A673 (cell line): Measurements from ENCODE around the gene CRNN. TPM values are rescaled to one million over a fixed set of nuclear protein-coding genes. Genes with fewer than 3 reads are reported as not detected.

Experiments
- BruUV-seq: library from RNA; stranded (reverse); fragments of 400-500 nt; replicated peaks from 2 replicates; lab custom pipeline; 2021; lab: Mats Ljungman, UMichigan
- CTCF ChIA-PET: fragments of 300-600 bp; sonication (Branson Sonifier 250); formaldehyde crosslinking; loops from one replicate; lab custom pipeline; 2022; ENCODE audit warnings: antibody characterized with exemption; lab: Charles Lee
- POLR2A ChIA-PET: fragments of 300-600 bp; sonication (Branson Sonifier 250); formaldehyde crosslinking; loops from one replicate; lab custom pipeline; 2022; ENCODE audit warnings: antibody characterized with exemption; ENCODE audit not compliant: low non-redundant PET; lab: Charles Lee
- DNase-seq: peaks from one replicate; pipeline ENCODE4 v3.0.0-alpha.2; 2015; ENCODE audit warnings: low spot score
- H3K27ac ChIP-seq: fragments of 200-600 bp; sonication (generic); 2 replicates; pipeline ENCODE4 v1.5.1; 2016; ENCODE audit warnings: mixed run types, low read depth, mild to moderate bottlenecking, mixed read lengths, antibody characterized with exemption, low read length; ENCODE audit not compliant: poor library complexity, severe bottlenecking
- H3K27me3 ChIP-seq: fragments of 200-600 bp; sonication (generic); replicated peaks from 2 replicates; pipeline ENCODE4 v1.6.1; 2017; ENCODE audit warnings: mixed run types, low read depth, mild to moderate bottlenecking, mixed read lengths, antibody characterized with exemption, low read length; ENCODE audit not compliant: insufficient read depth, poor library complexity
- H3K36me3 ChIP-seq: fragments of 200-600 bp; sonication (generic); 2 replicates; pipeline ENCODE4 v1.6.1; 2016; ENCODE audit warnings: mixed run types, mild to moderate bottlenecking, mixed read lengths, antibody characterized with exemption, low read length; ENCODE audit not compliant: insufficient read depth, poor library complexity, severe bottlenecking
- H3K4me1 ChIP-seq: fragments of 200-600 bp; sonication (generic); 2 replicates; pipeline ENCODE4 v1.6.1; 2017; ENCODE audit warnings: mixed run types, mild to moderate bottlenecking, mixed read lengths, antibody characterized with exemption, low read length; ENCODE audit not compliant: insufficient read depth, poor library complexity, severe bottlenecking
- H3K4me3 ChIP-seq: fragments of 200-600 bp; sonication (generic); 2 replicates; pipeline ENCODE4 v1.5.1; 2016; ENCODE audit warnings: low read depth, mixed run types, mild to moderate bottlenecking, mixed read lengths, low read length; ENCODE audit not compliant: poor library complexity, severe bottlenecking
- H3K9me3 ChIP-seq: fragments of 200-600 bp; sonication (generic); 2 replicates; pipeline ENCODE4 v1.6.1; 2016; ENCODE audit warnings: mixed run types, low read depth, mild to moderate bottlenecking, mixed read lengths, antibody characterized with exemption, low read length; ENCODE audit not compliant: poor library complexity, severe bottlenecking
- EZH2 ChIP-seq: fragments of 200-600 bp; sonication (generic); IDR thresholded peaks from 2 replicates; pipeline ENCODE4 v1.6.1; 2017; ENCODE audit warnings: borderline replicate concordance, low read depth, mild to moderate bottlenecking, mixed read lengths, antibody characterized with exemption, low read length; ENCODE audit not compliant: poor library complexity, severe bottlenecking
- intact Hi-C: fragments of 100-400 bp; cut with micrococcal nuclease; formaldehyde crosslinking; loops from one replicate; pipeline ENCODE4 v1.10.0; 2022; ENCODE audit not compliant: unreplicated experiment
- total RNA-seq: library from RNA; stranded (reverse); gene quantifications from 2 replicates; pipeline ENCODE4 v1.2.3, GENCODE V29; 2021
- TF ChIP-seq, protein P1 (sequence below): fragments of 300-800, 200-600 bp; sonication (generic); conservative IDR thresholded peaks from 2 replicates; pipeline ENCODE4 v1.5.1; 2017; ENCODE audit warnings: low read depth, mild to moderate bottlenecking, antibody characterized with exemption, low read length, moderate library complexity, mixed read lengths

CRNN gene
- total RNA-seq, 1 experiment from 2014 or later = not detected

DNA sequence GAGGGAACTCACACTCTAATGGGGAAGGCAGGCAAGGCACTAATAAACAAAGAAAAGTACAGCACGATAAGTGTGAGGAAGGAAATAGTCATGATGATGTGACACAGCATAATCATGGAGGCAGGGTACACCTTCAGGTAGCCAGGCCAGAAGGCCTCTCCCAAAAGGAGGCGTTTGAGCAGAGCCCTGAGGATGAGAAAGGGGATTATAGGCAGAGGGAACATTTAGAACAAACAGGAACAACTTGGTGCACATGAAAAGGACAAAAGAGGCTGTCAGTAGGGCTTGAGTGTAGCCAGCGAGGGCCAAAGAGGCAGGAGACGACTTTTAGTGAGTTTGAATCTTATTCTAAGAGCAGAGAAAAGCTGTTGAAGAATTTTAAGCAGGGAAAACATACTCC lies 33.4 kb upstream of the CRNN start:
- TF ChIP-seq, protein P1, sequence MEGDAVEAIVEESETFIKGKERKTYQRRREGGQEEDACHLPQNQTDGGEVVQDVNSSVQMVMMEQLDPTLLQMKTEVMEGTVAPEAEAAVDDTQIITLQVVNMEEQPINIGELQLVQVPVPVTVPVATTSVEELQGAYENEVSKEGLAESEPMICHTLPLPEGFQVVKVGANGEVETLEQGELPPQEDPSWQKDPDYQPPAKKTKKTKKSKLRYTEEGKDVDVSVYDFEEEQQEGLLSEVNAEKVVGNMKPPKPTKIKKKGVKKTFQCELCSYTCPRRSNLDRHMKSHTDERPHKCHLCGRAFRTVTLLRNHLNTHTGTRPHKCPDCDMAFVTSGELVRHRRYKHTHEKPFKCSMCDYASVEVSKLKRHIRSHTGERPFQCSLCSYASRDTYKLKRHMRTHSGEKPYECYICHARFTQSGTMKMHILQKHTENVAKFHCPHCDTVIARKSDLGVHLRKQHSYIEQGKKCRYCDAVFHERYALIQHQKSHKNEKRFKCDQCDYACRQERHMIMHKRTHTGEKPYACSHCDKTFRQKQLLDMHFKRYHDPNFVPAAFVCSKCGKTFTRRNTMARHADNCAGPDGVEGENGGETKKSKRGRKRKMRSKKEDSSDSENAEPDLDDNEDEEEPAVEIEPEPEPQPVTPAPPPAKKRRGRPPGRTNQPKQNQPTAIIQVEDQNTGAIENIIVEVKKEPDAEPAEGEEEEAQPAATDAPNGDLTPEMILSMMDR = no peak
- TF ChIP-seq EZH2 = no peak
- DNase-seq = no peak
- Histone ChIP-seq H3K4me3 (no peak overlapping the region), H3K4me1 (no peaks in the 10 kb centered on the region), H3K9me3 (no peaks in the 10 kb centered on the region), H3K27ac (no peak overlapping the region), H3K36me3 (no peaks in the 10 kb centered on the region), H3K27me3 (no peaks in the 10 kb centered on the region)
- BruUV-seq = no TSS peak
- intact Hi-C loops = no loop called here
- ChIA-PET CTCF (interaction anchor here (1.5 kb wide), 1 partner anchor 11 kb away, joined by 5 read pairs; no protein-coding TSS in a partner anchor), POLR2A (no interaction called here)

GRCh38 chr1:152444045-152444444 lies 30.0 kb upstream of the CRNN start:
- Histone ChIP-seq H3K4me3 (no peak overlapping the region), H3K36me3 (no peaks in the 10 kb centered on the region), H3K9me3 (no peaks in the 10 kb centered on the region), H3K27me3 (no peaks in the 10 kb centered on the region), H3K4me1 (no peaks in the 10 kb centered on the region), H3K27ac (no peak overlapping the region)
- ChIA-PET CTCF (no interaction called here), POLR2A (no interaction called here)
- no peak for DNase-seq
- no TSS peak for BruUV-seq
- intact Hi-C loops = loop anchor here (5.0 kb wide), 2 partner anchors 257 to 302 kb away; no protein-coding TSS in a partner anchor
- TF ChIP-seq EZH2 = no peak
- TF ChIP-seq, protein P1 = no peak

DNA sequence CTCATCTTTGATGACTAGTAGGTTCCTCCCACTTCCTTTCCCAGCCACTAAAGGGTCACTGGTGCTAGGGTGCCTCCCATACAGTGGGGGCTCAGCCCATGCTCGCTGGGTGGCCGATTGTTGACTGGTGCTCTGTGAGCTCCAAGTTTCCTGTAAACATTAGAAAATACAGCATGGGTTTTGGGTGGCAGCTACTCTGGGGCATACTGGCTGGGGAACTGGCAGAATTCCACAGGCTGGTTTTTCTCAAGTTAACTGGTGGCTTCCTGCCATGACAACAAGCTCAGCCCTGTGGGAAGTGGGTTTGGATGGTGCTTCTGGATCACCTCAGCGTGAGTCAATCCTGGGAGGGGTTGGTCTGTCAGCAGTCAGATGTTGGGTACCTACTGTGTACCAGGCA lies 28.7 kb upstream of the CRNN start:
- CTCF ChIA-PET = interaction anchor here (0.6 kb wide), 1 partner anchor 11 kb away, joined by 5 read pairs; no protein-coding TSS in a partner anchor
- no TSS peak for BruUV-seq

More for the DNA sequence above, 28.7 kb upstream of the CRNN start:
- Histone ChIP-seq H3K36me3 (no peaks in the 10 kb centered on the region), H3K27me3 (peaks cover 3% of the 10 kb centered on the region), H3K9me3 (no peaks in the 10 kb centered on the region), H3K4me1 (no peaks in the 10 kb centered on the region), H3K27ac (no peak overlapping the region), H3K4me3 (no peak overlapping the region)
- POLR2A ChIA-PET = no interaction called here
- DNase-seq = peak; percentile 20
- intact Hi-C loops = loop anchor here (5.0 kb wide), 2 partner anchors 255 to 300 kb away; no protein-coding TSS in a partner anchor
- no peak for TF ChIP-seq EZH2
- TF ChIP-seq, protein P1 = no peak
